Activated naive CD4-positive, alpha-beta T cell treated with anti-CD3 and anti-CD28 coated beads, Interleukin-2, amount 50 U/mL, for 72 hours (primary cell): ENCODE data around the gene SDC3. TPM values are rescaled to one million over a fixed set of nuclear protein-coding genes. Genes with fewer than 3 reads are reported as not detected.
"Not testable (repeated sequence)": the region's sequence is repeated elsewhere in the genome, so short reads cannot be mapped to it uniquely, and the experiment has no call there.

Source experiments
- ATAC-seq, 2 donors: fragments of 150-1000 bp; cut with Tn5 transposase; 2 replicates each; pipeline ENCODE4 v1.10.0; 2021; ENCODE audit warnings: mild to moderate bottlenecking in 2 of 2, moderate library complexity in 2 of 2
- DNase-seq, 2 donors: peaks; one replicate each; pipeline ENCODE4 v3.0.0; 2021 to 2022; ENCODE audit warnings: low spot score in 2 of 2
- H3K27ac Mint-ChIP-seq, 2 donors: one replicate each; pipeline ENCODE4 v1.8.0; 2022; ENCODE audit warnings: mild to moderate bottlenecking in 2 of 2, mixed read lengths in 2 of 2
- H3K36me3 Mint-ChIP-seq, 2 donors: one replicate each; pipeline ENCODE4 v1.8.0; 2022; ENCODE audit warnings: mixed read lengths in 2 of 2
- H3K9me3 Mint-ChIP-seq, 2 donors: one replicate each; pipeline ENCODE4 v1.8.0; 2022; ENCODE audit warnings: mixed read lengths in 2 of 2
- total RNA-seq, 2 donors: library from RNA; stranded (reverse); gene quantifications; one replicate each; pipeline ENCODE4 v1.2.3, GENCODE V29; 2022

The SDC3 gene
- total RNA-seq, 2 donors from 2014 or later, result 1.7 TPM; not detected in 1

DNA sequence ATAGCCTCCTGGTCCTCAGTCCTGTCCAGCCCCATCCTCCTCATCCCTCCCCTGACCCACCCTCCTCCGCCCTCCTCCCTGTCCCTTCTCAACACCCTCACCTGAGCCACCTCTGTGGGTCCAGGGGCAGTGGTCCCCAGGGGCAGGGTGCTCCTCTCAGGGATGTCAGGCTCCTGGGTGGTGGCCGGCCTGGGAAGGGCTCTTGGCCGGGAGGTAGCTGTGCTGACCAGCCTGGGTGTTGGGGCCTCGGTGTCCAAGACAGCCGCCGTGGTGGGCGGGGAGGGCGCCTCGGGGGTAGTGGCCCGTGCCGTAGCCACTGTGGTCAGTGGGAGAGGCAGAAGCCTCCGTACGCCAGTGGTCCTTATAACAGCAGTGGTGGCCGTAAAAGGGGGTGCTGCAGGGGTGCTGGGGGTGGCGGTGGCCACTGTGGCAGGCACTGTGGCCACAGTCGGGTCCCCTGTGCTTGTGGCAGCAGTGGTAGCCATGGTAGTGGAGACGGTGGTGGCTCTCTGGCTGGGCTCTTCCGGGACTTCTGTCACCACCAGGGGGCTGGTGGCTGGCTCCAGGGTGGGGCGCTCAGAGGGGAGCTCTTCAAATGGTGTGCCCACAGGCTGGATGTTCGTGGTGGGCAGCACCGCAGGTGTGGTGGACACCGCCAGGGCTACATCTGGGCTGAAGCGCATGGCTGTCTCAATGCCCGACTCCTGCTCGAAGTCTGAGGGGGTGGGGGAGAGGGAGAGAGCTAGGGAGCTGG is 31.9 kb downstream of the SDC3 start:
- Mint-ChIP-seq H3K9me3 (no peaks in the 10 kb centered on the region), H3K36me3 (no peaks in the 10 kb centered on the region), H3K27ac (no peak overlapping the region)
- DNase-seq (no peak), ATAC-seq (no peak)

DNA sequence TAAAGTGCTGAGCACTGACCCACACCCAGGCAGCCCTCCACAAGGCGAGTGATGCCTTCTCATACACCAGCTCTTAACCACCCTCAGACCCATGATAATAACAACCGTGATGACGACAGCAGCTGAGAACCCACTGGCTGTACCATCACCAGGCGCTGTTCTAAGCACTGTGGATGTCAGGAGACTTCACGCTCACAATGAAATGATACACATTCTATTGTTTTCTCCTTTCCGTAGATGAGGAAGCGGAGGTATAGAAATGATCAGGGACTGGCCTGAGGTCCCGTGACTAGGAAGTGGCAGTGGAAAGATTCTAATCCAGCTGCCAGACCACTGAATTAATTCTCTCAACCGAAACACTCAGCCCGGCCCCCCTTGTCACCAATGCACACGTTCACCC is 32.6 kb downstream of the SDC3 start:
- DNase-seq (no peak), ATAC-seq (no peak)
- H3K9me3 Mint-ChIP-seq, result no peaks in the 10 kb centered on the region
- no peaks in the 10 kb centered on the region for H3K36me3 Mint-ChIP-seq
- H3K27ac Mint-ChIP-seq, result no peak overlapping the region

GRCh38 chr1:30875197-30875596 is 33.4 kb downstream of the SDC3 start:
- ATAC-seq (no peak), DNase-seq (no peak)
- Mint-ChIP-seq H3K9me3 (no peaks in the 10 kb centered on the region), H3K27ac (no peak overlapping the region), H3K36me3 (no peaks in the 10 kb centered on the region)

DNA sequence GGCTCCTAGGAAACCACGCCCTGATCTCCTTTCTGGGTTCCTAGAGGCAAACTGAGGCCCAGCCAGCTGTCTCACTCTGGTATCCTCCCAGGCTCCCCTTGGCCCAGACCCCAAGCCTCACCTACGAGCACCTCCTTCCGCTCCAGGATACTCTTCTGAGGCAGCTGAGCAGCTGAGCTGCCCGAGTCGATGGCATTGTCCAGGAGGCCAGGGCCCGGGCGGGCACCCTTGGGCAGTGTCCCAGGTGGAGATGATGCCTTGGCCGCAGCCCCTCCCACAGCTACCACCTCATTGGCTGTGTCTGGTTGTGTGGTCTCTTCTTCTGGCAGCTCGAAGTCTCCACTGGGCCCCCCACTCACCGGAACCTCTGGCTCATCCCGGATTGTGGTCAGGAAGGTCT is 34.4 kb downstream of the SDC3 start:
- H3K36me3 Mint-ChIP-seq, result no peaks in the 10 kb centered on the region
- DNase-seq (no peak), ATAC-seq (no peak)
- H3K27ac Mint-ChIP-seq, result no peak overlapping the region
- no peaks in the 10 kb centered on the region for H3K9me3 Mint-ChIP-seq

DNA sequence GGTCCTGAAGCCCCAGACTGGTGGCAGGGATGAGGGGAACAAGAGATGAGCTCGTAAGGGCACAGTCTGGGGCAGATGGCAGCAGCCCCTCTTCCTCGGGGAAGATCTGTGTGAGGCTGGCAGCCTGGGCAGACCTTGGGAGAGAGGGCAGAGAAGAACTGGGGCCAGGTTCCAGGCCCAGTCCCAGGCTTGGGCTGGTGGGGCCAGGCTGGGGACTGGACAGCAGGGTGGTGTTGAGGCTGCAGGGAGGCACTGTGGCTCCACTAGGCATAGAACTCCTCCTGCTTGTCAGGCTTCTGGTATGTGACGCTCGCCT is 35.7 kb downstream of the SDC3 start:
- DNase-seq (no peak), ATAC-seq (no peak)
- Mint-ChIP-seq H3K9me3 (no peaks in the 10 kb centered on the region), H3K27ac (no peak overlapping the region), H3K36me3 (no peaks in the 10 kb centered on the region)

GRCh38 chr1:30872033-30872947 is 36.3 kb downstream of the SDC3 start:
- ATAC-seq (no peak), DNase-seq (no peak)
- no peak overlapping the region for H3K27ac Mint-ChIP-seq
- no peaks in the 10 kb centered on the region for H3K9me3 Mint-ChIP-seq
- H3K36me3 Mint-ChIP-seq, result no peaks in the 10 kb centered on the region

- Mint-ChIP-seq H3K27ac (peak overlapping the region in 1 of 2 donors; percentile 66), H3K9me3 (no peaks in the 10 kb centered on the region), H3K36me3 (no peaks in the 10 kb centered on the region)
- no peak for DNase-seq
- ATAC-seq, result no peak
These were observed 37.2 kb downstream of the SDC3 start for GRCh38 chr1:30871276-30871871.

GRCh38 chr1:30870656-30871055 is 37.9 kb downstream of the SDC3 start:
- no peaks in the 10 kb centered on the region for H3K36me3 Mint-ChIP-seq
- H3K27ac Mint-ChIP-seq, result no peak overlapping the region
- DNase-seq, result no peak
- no peak for ATAC-seq
- no peaks in the 10 kb centered on the region for H3K9me3 Mint-ChIP-seq

GRCh38 chr1:30870035-30870434 is 38.5 kb downstream of the SDC3 start:
- Mint-ChIP-seq H3K9me3 (no peaks in the 10 kb centered on the region), H3K36me3 (no peaks in the 10 kb centered on the region), H3K27ac (no peak overlapping the region)
- DNase-seq (no peak), ATAC-seq (no peak)

- no peak overlapping the region for H3K27ac Mint-ChIP-seq
- ATAC-seq (peak in 1 of 2 donors; percentile 66), DNase-seq (no peak)
- no peaks in the 10 kb centered on the region for H3K9me3 Mint-ChIP-seq
- no peaks in the 10 kb centered on the region for H3K36me3 Mint-ChIP-seq
These were observed 39.6 kb downstream of the SDC3 start for GRCh38 chr1:30868833-30869435.

DNA sequence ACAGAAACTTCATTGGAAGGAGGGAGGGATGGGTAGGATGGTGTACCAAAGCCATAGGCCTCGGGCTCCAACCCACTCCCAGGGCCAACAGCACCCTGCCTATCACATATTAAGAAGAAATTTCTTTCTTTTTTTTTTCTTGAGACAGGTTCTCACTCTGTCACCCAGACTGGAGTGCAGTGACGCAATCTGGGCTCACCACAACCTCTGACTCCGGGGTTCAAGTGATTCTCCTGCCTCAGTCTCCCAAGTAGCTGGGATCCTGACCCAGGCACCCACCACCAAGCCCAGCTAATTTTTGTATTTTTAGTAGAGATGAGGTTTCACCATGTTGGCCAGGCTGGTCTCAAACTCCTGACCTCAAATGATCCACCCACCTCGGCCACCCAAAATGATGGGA is 40.5 kb downstream of the SDC3 start:
- not testable (repeated sequence) for H3K36me3 Mint-ChIP-seq, DNase-seq, H3K9me3 Mint-ChIP-seq, ATAC-seq, H3K27ac Mint-ChIP-seq

- Mint-ChIP-seq H3K27ac (no peak overlapping the region), H3K36me3 (no peaks in the 10 kb centered on the region), H3K9me3 (no peaks in the 10 kb centered on the region)
- DNase-seq, result no peak
- no peak for ATAC-seq
These were observed 41.0 kb downstream of the SDC3 start for GRCh38 chr1:30867537-30867936.

DNA sequence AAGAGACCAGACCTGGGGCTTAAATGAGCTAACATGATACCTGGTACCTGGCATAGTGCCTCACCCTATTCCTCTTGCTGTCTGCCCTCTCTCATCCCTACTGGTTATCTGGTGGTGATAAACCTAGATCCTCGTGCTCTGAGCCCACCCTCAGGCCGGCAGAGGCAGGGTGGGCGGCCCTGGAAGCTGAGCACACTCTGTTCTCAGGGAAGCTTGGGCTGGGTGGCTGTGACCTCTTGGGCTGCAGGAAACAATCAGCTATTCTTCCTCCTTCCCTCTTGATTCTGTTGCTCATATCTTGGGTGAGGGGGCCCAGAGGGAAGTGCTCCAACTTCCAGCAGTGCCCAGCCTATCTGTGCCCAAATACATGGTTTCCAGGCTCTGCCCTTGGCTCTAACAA is 42.0 kb downstream of the SDC3 start:
- DNase-seq, result no peak

GRCh38 chr1:30864681-30865080 is 43.9 kb downstream of the SDC3 start:
- H3K9me3 Mint-ChIP-seq, result no peaks in the 10 kb centered on the region
- no peak overlapping the region for H3K27ac Mint-ChIP-seq
- DNase-seq, result no peak
- ATAC-seq, result no peak
- no peaks in the 10 kb centered on the region for H3K36me3 Mint-ChIP-seq

More for the DNA sequence above, 42.0 kb downstream of the SDC3 start:
- H3K9me3 Mint-ChIP-seq, result no peaks in the 10 kb centered on the region
- ATAC-seq, result no peak
- no peak overlapping the region for H3K27ac Mint-ChIP-seq
- H3K36me3 Mint-ChIP-seq, result no peaks in the 10 kb centered on the region

GRCh38 chr1:30863858-30864604 is 44.5 kb downstream of the SDC3 start:
- H3K27ac Mint-ChIP-seq, result no peak overlapping the region
- DNase-seq, result no peak
- no peak for ATAC-seq
- H3K9me3 Mint-ChIP-seq, result no peaks in the 10 kb centered on the region
- H3K36me3 Mint-ChIP-seq, result no peaks in the 10 kb centered on the region

- no peak overlapping the region for H3K27ac Mint-ChIP-seq
- H3K9me3 Mint-ChIP-seq, result no peaks in the 10 kb centered on the region
These were observed 48.3 kb downstream of the SDC3 start for GRCh38 chr1:30860320-30860652.

DNA sequence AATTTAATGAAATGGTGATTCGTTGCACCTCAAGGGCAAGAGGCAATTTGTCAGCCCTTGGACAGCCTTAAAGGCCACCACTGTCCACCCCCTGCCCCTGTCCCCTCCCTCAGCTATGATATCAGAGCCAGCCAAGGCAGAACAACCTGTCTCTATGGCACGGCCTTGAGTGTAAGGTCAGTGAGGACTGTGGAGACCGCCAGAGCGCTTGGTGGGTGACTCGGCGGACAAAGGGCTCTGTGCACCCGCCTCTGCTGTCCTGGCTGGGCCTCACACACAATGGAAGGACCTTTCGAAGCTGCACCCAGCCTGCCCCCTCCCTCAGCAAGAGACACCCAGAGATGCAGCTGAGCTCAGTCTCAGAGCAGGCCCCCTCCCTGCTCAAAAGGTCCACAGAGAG is 50.6 kb downstream of the SDC3 start:
- ATAC-seq (no peak), DNase-seq (no peak)
- no peak overlapping the region for H3K27ac Mint-ChIP-seq
- no peaks in the 10 kb centered on the region for H3K36me3 Mint-ChIP-seq
- H3K9me3 Mint-ChIP-seq, result no peaks in the 10 kb centered on the region

More at GRCh38 chr1:30860320-30860652, 48.3 kb downstream of the SDC3 start:
- ATAC-seq (no peak), DNase-seq (no peak)
- no peaks in the 10 kb centered on the region for H3K36me3 Mint-ChIP-seq
